Right atrium auricular region (tissue), 2 donors: ENCODE results near the gene CPM. TPM values are rescaled to one million over a fixed set of nuclear protein-coding genes. Genes with fewer than 3 reads are reported as not detected.

Source experiments
- DNase-seq: peaks from one replicate; pipeline ENCODE4 v3.0.0-alpha.2; 2019; ENCODE audit warnings: low spot score
- H3K27ac ChIP-seq, 2 donors: fragments of 200-600 bp; sonication (generic); 1 replicate in 1 of 2; 2 replicates in 1 of 2; pipeline ENCODE4 v1.5.1; 2016 to 2019
- H3K27me3 ChIP-seq, 2 donors: fragments of 200-600 bp; sonication (generic); one replicate each; pipeline versions ENCODE4 v1.5.1 to v1.6.0; 2017 to 2019
- H3K36me3 ChIP-seq: fragments of 200-600 bp; sonication (generic); one replicate; pipeline ENCODE4 v1.5.1; 2016
- H3K4me1 ChIP-seq, 2 donors: fragments of 200-600 bp; sonication (generic); one replicate each; pipeline versions ENCODE4 v1.5.1 to v1.6.0; 2017 to 2019
- H3K4me3 ChIP-seq, 2 donors: fragments of 200-600 bp; sonication (generic); 1 replicate in 1 of 2; 2 replicates in 1 of 2; pipeline ENCODE4 v1.5.1; 2017 to 2019; ENCODE audit warnings: mild to moderate bottlenecking in 1 of 2, moderate library complexity in 1 of 2
- H3K9me3 ChIP-seq, 2 donors: fragments of 200-600 bp; sonication (generic); one replicate each; pipeline ENCODE4 v1.5.1; 2019
- CTCF ChIP-seq, 2 donors: fragments of 200-600 bp; sonication (generic); IDR thresholded peaks; one replicate each; pipeline ENCODE4 v1.5.1; 2019; ENCODE audit warnings: antibody characterized with exemption in 2 of 2
- total RNA-seq, 2 donors: library from RNA; depleted of rRNA; stranded (reverse); fragments of >200 nt; gene quantifications; one replicate each; pipeline ENCODE4 v1.1.0, GENCODE V29; 2016

The CPM gene
- total RNA-seq, 2 donors from 2014 or later = 19.8 to 21.9 TPM

GRCh38 chr12:68861890-68862289 lies 71.1 kb downstream of the CPM start:
- no peaks in the 10 kb centered on the region for H3K27me3 ChIP-seq
- no peak overlapping the region for H3K27ac ChIP-seq
- no peaks in the 10 kb centered on the region for H3K36me3 ChIP-seq
- no peak for DNase-seq
- H3K4me3 ChIP-seq = no peak overlapping the region
- no peaks in the 10 kb centered on the region for H3K9me3 ChIP-seq
- H3K4me1 ChIP-seq = no peaks in the 10 kb centered on the region
- no peak for TF ChIP-seq CTCF (IDR thresholded peaks at IDR 0.05)

GRCh38 chr12:68856510-68856909 lies 76.5 kb downstream of the CPM start:
- H3K27ac ChIP-seq = no peak overlapping the region
- no peak overlapping the region for H3K4me3 ChIP-seq
- DNase-seq = no peak
- H3K36me3 ChIP-seq = no peaks in the 10 kb centered on the region
- no peaks in the 10 kb centered on the region for H3K9me3 ChIP-seq
- no peak for TF ChIP-seq CTCF (IDR thresholded peaks at IDR 0.05)
- H3K4me1 ChIP-seq = no peaks in the 10 kb centered on the region
- H3K27me3 ChIP-seq = no peaks in the 10 kb centered on the region

- H3K9me3 ChIP-seq = no peaks in the 10 kb centered on the region
- H3K27ac ChIP-seq = no peak overlapping the region
- H3K36me3 ChIP-seq = no peaks in the 10 kb centered on the region
- H3K4me1 ChIP-seq = no peaks in the 10 kb centered on the region
- DNase-seq = no peak
- H3K27me3 ChIP-seq = no peaks in the 10 kb centered on the region
- TF ChIP-seq CTCF (IDR thresholded peaks at IDR 0.05) = no peak
- no peak overlapping the region for H3K4me3 ChIP-seq
Measured at GRCh38 chr12:68855771-68856170, 77.2 kb downstream of the CPM start.

- Histone ChIP-seq H3K9me3 (no peaks in the 10 kb centered on the region), H3K4me3 (no peak overlapping the region), H3K36me3 (no peaks in the 10 kb centered on the region), H3K4me1 (no peaks in the 10 kb centered on the region), H3K27ac (no peak overlapping the region), H3K27me3 (no peaks in the 10 kb centered on the region)
- DNase-seq = no peak
- TF ChIP-seq CTCF (IDR thresholded peaks at IDR 0.05) = no peak
Measured at GRCh38 chr12:68855111-68855510, 77.9 kb downstream of the CPM start.

GRCh38 chr12:68854554-68854953 lies 78.4 kb downstream of the CPM start:
- H3K36me3 ChIP-seq = no peaks in the 10 kb centered on the region
- DNase-seq = no peak
- H3K27me3 ChIP-seq = no peaks in the 10 kb centered on the region
- no peaks in the 10 kb centered on the region for H3K9me3 ChIP-seq
- H3K4me3 ChIP-seq = no peak overlapping the region
- no peak for TF ChIP-seq CTCF (IDR thresholded peaks at IDR 0.05)
- H3K27ac ChIP-seq = no peak overlapping the region
- no peaks in the 10 kb centered on the region for H3K4me1 ChIP-seq

- Histone ChIP-seq H3K4me3 (no peak overlapping the region), H3K27me3 (no peaks in the 10 kb centered on the region), H3K9me3 (no peaks in the 10 kb centered on the region), H3K4me1 (no peaks in the 10 kb centered on the region), H3K27ac (no peak overlapping the region), H3K36me3 (no peaks in the 10 kb centered on the region)
- DNase-seq = no peak
- no peak for TF ChIP-seq CTCF (IDR thresholded peaks at IDR 0.05)
Measured at GRCh38 chr12:68854078-68854468, 78.9 kb downstream of the CPM start.
